KOPT-K1 (cell line): ENCODE results near the gene SMC5.
A peak's percentile ranks its signal among the peaks of the same experiment; 100 is the strongest.

ENCODE experiments used
- H3K27ac ChIP-seq: fragments of 200-600 bp; sonication (generic); 2 replicates; pipeline ENCODE4 v1.5.1; 2016; ENCODE audit warnings: antibody characterized with exemption, mild to moderate bottlenecking, low read depth, low read length; ENCODE audit not compliant: poor library complexity, severe bottlenecking
- H3K36me3 ChIP-seq: fragments of 200-600 bp; sonication (generic); 2 replicates; pipeline ENCODE4 v1.5.1; 2017; ENCODE audit warnings: antibody characterized with exemption, mild to moderate bottlenecking, low read length, moderate library complexity; ENCODE audit not compliant: insufficient read depth
- H3K9me3 ChIP-seq: fragments of 200-600 bp; sonication (generic); 2 replicates; pipeline ENCODE4 v1.5.1; 2017; ENCODE audit warnings: antibody characterized with exemption, low read length, mild to moderate bottlenecking; ENCODE audit not compliant: insufficient read depth, poor library complexity, severe bottlenecking

SMC5 gene

GRCh38 chr9:70257991-70258691 lies 637 bp upstream of the SMC5 start:
- peak overlapping the region; percentile 88 for H3K27ac ChIP-seq
- H3K9me3 ChIP-seq: no peaks in the 10 kb centered on the region
- peaks cover 29% of the 10 kb centered on the region for H3K36me3 ChIP-seq

- peaks cover 42% of the 10 kb centered on the region for H3K36me3 ChIP-seq
- H3K9me3 ChIP-seq: no peaks in the 10 kb centered on the region
- peak overlapping the region; percentile 88 for H3K27ac ChIP-seq
These were observed 679 bp downstream of the SMC5 start for GRCh38 chr9:70259512-70259802.

DNA sequence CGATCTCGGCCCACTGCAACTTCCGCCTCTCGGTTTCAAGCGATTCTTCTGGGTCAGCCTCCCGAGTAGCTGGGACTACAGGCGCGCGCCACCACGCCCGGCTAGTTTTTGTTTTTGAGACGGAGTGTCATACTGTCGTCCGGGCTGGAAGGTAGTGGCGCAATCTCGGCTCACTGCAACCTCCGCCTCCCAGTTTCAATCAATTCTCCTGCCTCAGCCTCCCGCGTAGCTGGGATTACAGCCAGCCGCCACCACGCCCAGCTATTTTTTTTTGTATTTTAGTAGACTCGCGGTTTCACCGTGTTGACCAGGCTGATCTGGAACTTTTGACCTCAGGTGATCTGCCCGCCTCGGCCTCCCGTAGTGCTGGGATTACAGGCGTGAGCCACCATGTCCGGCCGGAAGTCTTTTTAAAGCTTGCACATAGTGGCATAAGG lies 1.2 kb downstream of the SMC5 start:
- no peaks in the 10 kb centered on the region for H3K9me3 ChIP-seq
- H3K27ac ChIP-seq: peak overlapping the region; percentile 88
- H3K36me3 ChIP-seq: peaks cover 47% of the 10 kb centered on the region

DNA sequence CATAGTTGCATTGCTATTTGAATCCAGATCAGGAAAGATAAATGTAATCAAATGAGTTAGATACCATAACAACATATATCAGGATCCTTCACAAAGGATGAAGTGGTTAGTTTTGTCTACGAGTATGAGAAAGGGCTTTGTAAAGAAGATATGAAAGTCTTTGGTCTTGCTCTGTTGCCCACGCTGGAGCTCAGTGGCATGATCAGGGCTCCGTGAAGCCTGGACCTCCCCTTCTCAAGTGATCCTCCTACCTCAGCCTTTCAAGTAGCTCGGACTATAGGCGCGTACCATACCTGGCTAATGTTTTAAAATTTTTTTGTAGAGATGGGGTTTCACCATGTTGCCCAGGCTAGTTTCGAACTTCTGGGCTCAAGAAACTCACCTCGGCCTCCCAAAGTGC lies 1.8 kb downstream of the SMC5 start:
- H3K36me3 ChIP-seq: peaks cover 53% of the 10 kb centered on the region

GRCh38 chr9:70261131-70261870 lies 2.5 kb downstream of the SMC5 start:
- Histone ChIP-seq H3K36me3 (peaks cover 60% of the 10 kb centered on the region), H3K27ac (no peak overlapping the region)

More for the DNA sequence above, 1.8 kb downstream of the SMC5 start:
- H3K9me3 ChIP-seq: no peaks in the 10 kb centered on the region
- no peak overlapping the region for H3K27ac ChIP-seq

DNA sequence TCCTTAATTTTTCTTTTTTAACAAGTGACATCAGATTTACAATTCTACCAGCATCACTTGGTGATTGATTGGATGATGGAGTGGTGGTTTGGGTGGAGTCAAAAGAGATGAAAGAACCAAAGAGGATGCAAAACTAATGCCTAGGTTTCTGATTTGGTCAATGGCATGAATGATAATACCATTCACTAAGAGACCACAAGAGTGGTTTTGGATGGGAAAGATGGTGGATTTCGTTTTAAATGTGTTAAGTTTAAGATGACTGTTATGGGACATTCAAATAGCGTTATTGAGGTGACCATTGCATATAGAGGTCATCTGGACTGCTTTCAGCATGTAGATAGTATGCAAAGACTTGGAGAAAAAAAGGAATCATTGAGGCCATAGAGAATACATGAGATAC lies 3.6 kb downstream of the SMC5 start:
- Histone ChIP-seq H3K36me3 (peaks cover 71% of the 10 kb centered on the region), H3K27ac (no peak overlapping the region), H3K9me3 (no peaks in the 10 kb centered on the region)

More at GRCh38 chr9:70261131-70261870, 2.5 kb downstream of the SMC5 start:
- H3K9me3 ChIP-seq: no peaks in the 10 kb centered on the region

DNA sequence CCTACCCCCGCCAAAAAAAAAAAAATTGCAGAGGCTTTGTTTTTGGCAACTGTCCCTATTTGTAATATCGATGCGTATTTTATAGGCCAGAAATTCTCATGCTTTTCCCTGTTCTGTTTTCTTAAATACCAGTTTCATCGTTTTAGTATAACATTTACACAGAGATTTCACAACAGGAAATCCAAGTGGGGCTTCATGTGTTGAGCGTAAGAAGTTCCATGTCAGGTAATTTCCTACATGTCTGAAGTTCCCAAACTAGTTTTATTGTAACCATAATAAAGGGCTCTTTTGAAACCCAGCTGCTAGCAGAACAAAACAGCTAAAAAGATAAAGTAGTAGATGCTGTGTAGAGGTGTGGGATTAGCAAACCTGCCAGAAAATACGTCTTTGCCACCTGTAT lies 4.2 kb downstream of the SMC5 start:
- H3K27ac ChIP-seq: no peak overlapping the region
- H3K9me3 ChIP-seq: no peaks in the 10 kb centered on the region
- H3K36me3 ChIP-seq: peaks cover 77% of the 10 kb centered on the region

DNA sequence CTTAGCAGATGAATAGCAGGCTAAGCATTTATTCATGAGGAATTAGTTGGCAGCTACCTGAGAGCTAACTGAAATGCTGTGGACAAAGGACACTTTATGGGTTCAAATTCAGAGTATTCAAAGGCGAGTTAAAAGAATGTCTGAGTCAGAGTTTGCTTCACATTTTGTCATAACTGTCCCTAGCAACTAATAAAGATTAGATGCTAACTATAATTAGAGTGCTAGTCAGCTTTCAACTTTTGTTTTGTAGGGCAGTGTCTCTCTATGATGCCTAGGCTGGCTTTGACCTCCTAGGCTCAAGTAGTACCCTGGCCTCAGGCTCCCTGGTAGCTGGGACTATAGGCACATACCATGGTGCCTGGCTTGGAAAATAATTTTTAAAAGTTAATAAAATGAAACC lies 4.6 kb downstream of the SMC5 start:
- H3K9me3 ChIP-seq: no peaks in the 10 kb centered on the region
- no peak overlapping the region for H3K27ac ChIP-seq
- peaks cover 81% of the 10 kb centered on the region for H3K36me3 ChIP-seq

GRCh38 chr9:70278305-70278704 lies 19.5 kb downstream of the SMC5 start:
- H3K9me3 ChIP-seq: no peaks in the 10 kb centered on the region
- H3K36me3 ChIP-seq: peaks cover 73% of the 10 kb centered on the region

DNA sequence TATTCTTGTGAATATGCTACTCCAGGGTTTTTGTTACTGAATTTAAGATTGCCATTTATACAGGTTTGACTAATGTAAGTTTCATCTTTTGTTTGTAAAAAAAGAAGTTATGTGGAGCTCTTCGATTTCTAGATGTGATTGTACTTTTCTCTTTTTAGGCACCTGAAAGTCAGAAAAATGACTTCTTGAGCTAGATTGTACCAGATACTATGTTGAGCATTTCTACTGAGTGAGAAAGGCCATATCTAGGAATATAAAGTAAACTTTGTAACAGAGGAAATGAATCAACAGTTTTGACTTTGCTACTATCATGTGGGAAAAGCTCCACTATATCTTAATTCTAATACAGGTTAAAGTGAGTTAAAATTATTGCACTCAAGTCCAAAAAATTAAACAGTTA lies 25.1 kb downstream of the SMC5 start:
- Histone ChIP-seq H3K27ac (no peak overlapping the region), H3K9me3 (no peaks in the 10 kb centered on the region), H3K36me3 (peaks cover 95% of the 10 kb centered on the region)

More at GRCh38 chr9:70278305-70278704, 19.5 kb downstream of the SMC5 start:
- no peak overlapping the region for H3K27ac ChIP-seq

GRCh38 chr9:70285246-70285645 lies 26.5 kb downstream of the SMC5 start:
- no peaks in the 10 kb centered on the region for H3K9me3 ChIP-seq
- no peak overlapping the region for H3K27ac ChIP-seq
- peaks cover 98% of the 10 kb centered on the region for H3K36me3 ChIP-seq

GRCh38 chr9:70285981-70286598 lies 27.3 kb downstream of the SMC5 start:
- Histone ChIP-seq H3K36me3 (peaks cover 98% of the 10 kb centered on the region), H3K27ac (no peak overlapping the region), H3K9me3 (peaks cover 7% of the 10 kb centered on the region)

- Histone ChIP-seq H3K36me3 (peaks cover 96% of the 10 kb centered on the region), H3K27ac (no peak overlapping the region)
These were observed 31.8 kb downstream of the SMC5 start for GRCh38 chr9:70290626-70291025.

DNA sequence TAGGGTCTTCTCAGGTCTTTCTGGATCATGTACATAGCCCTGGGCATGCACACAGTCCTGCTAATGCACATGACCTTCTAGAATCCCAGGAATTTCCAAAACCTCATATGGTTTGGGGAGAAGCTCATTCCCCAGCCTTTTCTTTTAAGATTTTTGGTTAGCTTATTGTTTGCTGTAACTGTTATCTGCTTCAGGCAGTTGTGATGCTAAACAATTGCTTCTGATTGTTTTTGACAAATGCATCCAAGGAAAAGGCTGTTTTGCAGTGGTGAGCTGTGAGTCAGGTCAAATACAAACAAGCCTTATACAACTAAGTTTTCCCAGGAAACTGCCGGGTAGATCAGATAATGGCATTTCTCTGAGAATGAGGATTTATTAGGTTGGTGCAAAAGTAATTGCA lies 32.7 kb downstream of the SMC5 start:
- Histone ChIP-seq H3K27ac (no peak overlapping the region), H3K9me3 (peaks cover 28% of the 10 kb centered on the region), H3K36me3 (peaks cover 94% of the 10 kb centered on the region)

More at GRCh38 chr9:70290626-70291025, 31.8 kb downstream of the SMC5 start:
- H3K9me3 ChIP-seq: peaks cover 28% of the 10 kb centered on the region

DNA sequence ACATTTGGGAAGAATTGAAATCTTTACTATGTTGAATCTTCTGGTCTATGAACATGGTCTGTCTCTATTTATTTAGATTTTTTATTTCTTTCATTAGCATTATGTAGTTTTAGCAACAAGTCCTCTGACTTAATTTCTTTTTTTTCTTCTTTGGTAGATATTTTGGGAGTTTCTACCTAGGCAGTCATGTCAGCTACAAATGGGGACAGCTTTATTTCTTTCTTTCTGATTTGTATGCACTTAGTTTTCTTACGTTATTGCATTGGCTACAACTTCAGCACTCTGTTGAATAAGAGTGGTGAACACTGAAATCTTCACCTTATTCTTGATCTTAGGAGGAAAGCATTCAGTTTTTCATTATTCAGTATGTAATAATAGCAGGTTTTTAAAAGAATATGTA lies 33.5 kb downstream of the SMC5 start:
- Histone ChIP-seq H3K27ac (no peak overlapping the region), H3K36me3 (peaks cover 94% of the 10 kb centered on the region), H3K9me3 (peaks cover 28% of the 10 kb centered on the region)
